Measurements from ENCODE around the gene INPP4B.

- TF ChIP-seq CTCF (IDR thresholded peaks at IDR 0.05) (no peak), POLR2A (IDR thresholded peaks at IDR 0.05) (no peak)
These were observed 432.6 kb downstream of the INPP4B start for GRCh38 chr4:142413485-142413884.

All from body of pancreas (tissue), 4 donors.